NCI-H1417 (cell line): ENCODE results near the gene VTA1.

ENCODE experiments used
- DNase-seq, 3 experiments: peaks; one replicate each; lab custom pipeline; 2025; lab: John Stamatoyannopoulos, UW

VTA1 gene

DNA sequence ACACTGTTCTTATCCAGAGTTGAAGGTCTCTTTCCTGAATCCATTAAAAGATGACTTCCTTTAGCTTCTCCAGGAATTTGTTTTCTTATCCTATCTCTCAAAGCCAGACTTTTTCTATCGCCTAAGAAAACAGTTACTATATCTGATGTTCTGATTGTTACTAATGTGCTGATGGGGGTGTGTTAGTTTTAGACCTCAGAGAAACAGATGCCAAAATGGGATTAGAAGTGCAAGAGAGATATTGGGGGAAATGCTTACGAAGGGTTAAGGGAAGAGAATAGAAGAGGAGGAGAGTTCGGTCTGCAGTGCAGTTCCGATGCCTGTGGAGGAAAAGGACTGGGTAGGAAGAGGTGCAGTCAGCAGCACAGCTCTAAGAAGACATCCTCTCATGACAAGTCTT, 119.0 kb downstream of the VTA1 start:
- DNase-seq, result no peak

DNA sequence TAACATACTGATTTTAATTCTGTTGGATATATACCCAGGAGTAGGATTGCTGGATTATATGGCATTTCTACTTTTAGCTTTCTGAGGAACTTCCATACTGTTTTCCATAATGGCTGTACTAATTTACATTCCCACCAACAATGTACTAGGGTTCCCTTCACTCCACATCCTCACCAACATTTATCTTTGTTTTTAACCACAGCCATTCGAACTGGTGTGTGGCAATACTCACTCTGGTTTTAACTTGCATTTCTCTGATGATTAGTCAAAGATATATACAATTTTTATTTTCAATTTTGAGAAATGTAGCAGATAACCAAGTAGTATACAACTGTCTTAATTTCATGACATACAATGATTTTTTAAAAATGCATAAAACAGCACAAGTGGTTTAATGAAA, 124.4 kb downstream of the VTA1 start:
- DNase-seq, result no peak
